CD4-positive, alpha-beta T cell treated with Interleukin-15 for 1 hour (primary cell): ENCODE results near the gene LMO3.
"Not testable (repeated sequence)": the region's sequence is repeated elsewhere in the genome, so short reads cannot be mapped to it uniquely, and the experiment has no call there.

ENCODE experiments used
- DNase-seq: peaks from one replicate; pipeline ENCODE4 v3.0.0-alpha.2; 2020

LMO3 gene

GRCh38 chr12:16537652-16538051, 68.3 kb downstream of the LMO3 start:
- not testable (repeated sequence) for DNase-seq

GRCh38 chr12:16531621-16532020, 74.3 kb downstream of the LMO3 start:
- DNase-seq, result no peak

GRCh38 chr12:16530268-16530850, 75.6 kb downstream of the LMO3 start:
- DNase-seq, result no peak

- DNase-seq, result no peak
These were observed 79.3 kb downstream of the LMO3 start for GRCh38 chr12:16526693-16527092.

- no peak for DNase-seq
These were observed 81.6 kb downstream of the LMO3 start for GRCh38 chr12:16524378-16524777.

- DNase-seq, result no peak
These were observed 82.0 kb downstream of the LMO3 start for GRCh38 chr12:16523951-16524331.

- no peak for DNase-seq
These were observed 82.5 kb downstream of the LMO3 start for GRCh38 chr12:16523284-16523950.

- DNase-seq, result no peak
These were observed 85.6 kb downstream of the LMO3 start for GRCh38 chr12:16520328-16520727.

GRCh38 chr12:16515666-16516065, 90.3 kb downstream of the LMO3 start:
- no peak for DNase-seq

GRCh38 chr12:16513231-16513630, 92.7 kb downstream of the LMO3 start:
- DNase-seq, result no peak

GRCh38 chr12:16509411-16509810, 96.6 kb downstream of the LMO3 start:
- no peak for DNase-seq

- no peak for DNase-seq
These were observed 99.6 kb downstream of the LMO3 start for GRCh38 chr12:16506394-16506793.

GRCh38 chr12:16504200-16504599, 101.8 kb downstream of the LMO3 start:
- DNase-seq, result no peak

GRCh38 chr12:16499611-16500010, 106.4 kb downstream of the LMO3 start:
- no peak for DNase-seq
